RWPE1 (cell line): Measurements from ENCODE around the gene LIFR.

Experiments used
- CTCF ChIA-PET: fragments of 350-600 bp; sonication (Branson Sonifier 250); formaldehyde crosslinking; extraction: SDS; loops from one replicate; lab custom pipeline; 2021; lab: Yijun Ruan, JAX
- POLR2A ChIA-PET: fragments of 400-600 bp; formaldehyde crosslinking; extraction: SDS; loops from one replicate; lab custom pipeline; 2020; ENCODE audit warnings: antibody characterized with exemption; ENCODE audit not compliant: low non-redundant PET; lab: Yijun Ruan, JAX
- DNase-seq: peaks from one replicate; pipeline ENCODE4 v3.0.0; 2012; ENCODE audit warnings: low spot score
- H3K27ac ChIP-seq: fragments of 450-650 bp; 2 replicates; pipeline ENCODE4 v1.5.1; 2017
- CTCF ChIP-seq: fragments of 450-650 bp; conservative IDR thresholded peaks from 2 replicates; pipeline ENCODE4 v1.5.1; 2017; ENCODE audit warnings: low read depth, mild to moderate bottlenecking

Gene LIFR

GRCh38 chr5:38531518-38531917 is 24.9 kb downstream of the LIFR start:
- ChIA-PET CTCF (interaction anchor here (1.0 kb wide), 1 partner anchor 90 kb away, joined by 3 read pairs; no protein-coding TSS in a partner anchor), POLR2A (no interaction called here)
- H3K27ac ChIP-seq: no peak overlapping the region
- no peak for TF ChIP-seq CTCF
- DNase-seq: no peak

- H3K27ac ChIP-seq: no peak overlapping the region
- TF ChIP-seq CTCF: no peak
- POLR2A ChIA-PET: no interaction called here
- CTCF ChIA-PET: no interaction called here
- no peak for DNase-seq
Measured at GRCh38 chr5:38529955-38530646, 26.3 kb downstream of the LIFR start.

GRCh38 chr5:38528162-38528703 is 28.2 kb downstream of the LIFR start:
- ChIA-PET CTCF (no interaction called here), POLR2A (no interaction called here)
- DNase-seq: no peak
- H3K27ac ChIP-seq: no peak overlapping the region
- no peak for TF ChIP-seq CTCF

GRCh38 chr5:38527475-38527874 is 29.0 kb downstream of the LIFR start:
- CTCF ChIA-PET: no interaction called here
- TF ChIP-seq CTCF: no peak
- POLR2A ChIA-PET: no interaction called here
- DNase-seq: no peak
- no peak overlapping the region for H3K27ac ChIP-seq

GRCh38 chr5:38524022-38524421 is 32.4 kb downstream of the LIFR start:
- no peak overlapping the region for H3K27ac ChIP-seq
- ChIA-PET CTCF (no interaction called here), POLR2A (no interaction called here)
- no peak for TF ChIP-seq CTCF
- DNase-seq: no peak

- DNase-seq: no peak
- POLR2A ChIA-PET: no interaction called here
- TF ChIP-seq CTCF: no peak
- CTCF ChIA-PET: interaction anchor here (1.0 to 1.2 kb wide), 2 partner anchors 78 to 290 kb away, joined by 3 to 9 read pairs; no protein-coding TSS in a partner anchor
- H3K27ac ChIP-seq: no peak overlapping the region
Measured at GRCh38 chr5:38519476-38519875, 37.0 kb downstream of the LIFR start.
